ENCODE measurements around the gene SEC22A. TPM values are rescaled to one million over a fixed set of nuclear protein-coding genes. Genes with fewer than 3 reads are reported as not detected.

SEC22A gene, protein sequence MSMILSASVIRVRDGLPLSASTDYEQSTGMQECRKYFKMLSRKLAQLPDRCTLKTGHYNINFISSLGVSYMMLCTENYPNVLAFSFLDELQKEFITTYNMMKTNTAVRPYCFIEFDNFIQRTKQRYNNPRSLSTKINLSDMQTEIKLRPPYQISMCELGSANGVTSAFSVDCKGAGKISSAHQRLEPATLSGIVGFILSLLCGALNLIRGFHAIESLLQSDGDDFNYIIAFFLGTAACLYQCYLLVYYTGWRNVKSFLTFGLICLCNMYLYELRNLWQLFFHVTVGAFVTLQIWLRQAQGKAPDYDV
- 27.9 and 36.2 TPM in 2 replicates for total RNA-seq

GRCh38 chr3:123201557-123202427 is at the start of gene SEC22A:
Gene SEC22A, plus strand, starts transcription at chr3:123201943. Its CDS starts 7,275 bp downstream, at chr3:123209218.
- no peaks in the 10 kb centered on the region for H3K36me3 ChIP-seq (ENCODE audit: insufficient read depth, low read length)
- peaks cover 12% of the 10 kb centered on the region for H3K4me1 ChIP-seq (ENCODE audit: insufficient read depth, low read length)
- peak within 1 kb of the TSS; percentile 99 for H3K4me2 ChIP-seq (ENCODE audit: insufficient read depth, low read length)
- peaks cover 49% of the 10 kb centered on the region for H3K79me2 ChIP-seq (ENCODE audit: insufficient read depth, low read length)
- peak; percentile 93 for DNase-seq (ENCODE audit: insufficient read length, low spot score, missing footprints)
- H3K27me3 ChIP-seq (ENCODE audit: insufficient read depth, low read length), result no peaks in the 10 kb centered on the region
- H2AFZ ChIP-seq (ENCODE audit: low read length), result peak within 1 kb of the TSS; percentile 96
- H3K4me3 ChIP-seq (ENCODE audit: insufficient read depth, low read length), result peak within 1 kb of the TSS; percentile 96
- peak within 1 kb of the TSS; percentile 86 for H3K27ac ChIP-seq (ENCODE audit: low read depth, low read length)
- H4K20me1 ChIP-seq (ENCODE audit: insufficient read depth, low read length), result peaks cover 3% of the 10 kb centered on the region
- TF ChIP-seq, protein P1, sequence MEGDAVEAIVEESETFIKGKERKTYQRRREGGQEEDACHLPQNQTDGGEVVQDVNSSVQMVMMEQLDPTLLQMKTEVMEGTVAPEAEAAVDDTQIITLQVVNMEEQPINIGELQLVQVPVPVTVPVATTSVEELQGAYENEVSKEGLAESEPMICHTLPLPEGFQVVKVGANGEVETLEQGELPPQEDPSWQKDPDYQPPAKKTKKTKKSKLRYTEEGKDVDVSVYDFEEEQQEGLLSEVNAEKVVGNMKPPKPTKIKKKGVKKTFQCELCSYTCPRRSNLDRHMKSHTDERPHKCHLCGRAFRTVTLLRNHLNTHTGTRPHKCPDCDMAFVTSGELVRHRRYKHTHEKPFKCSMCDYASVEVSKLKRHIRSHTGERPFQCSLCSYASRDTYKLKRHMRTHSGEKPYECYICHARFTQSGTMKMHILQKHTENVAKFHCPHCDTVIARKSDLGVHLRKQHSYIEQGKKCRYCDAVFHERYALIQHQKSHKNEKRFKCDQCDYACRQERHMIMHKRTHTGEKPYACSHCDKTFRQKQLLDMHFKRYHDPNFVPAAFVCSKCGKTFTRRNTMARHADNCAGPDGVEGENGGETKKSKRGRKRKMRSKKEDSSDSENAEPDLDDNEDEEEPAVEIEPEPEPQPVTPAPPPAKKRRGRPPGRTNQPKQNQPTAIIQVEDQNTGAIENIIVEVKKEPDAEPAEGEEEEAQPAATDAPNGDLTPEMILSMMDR (IDR thresholded peaks at IDR 0.05; ENCODE audit: extremely low read depth, low read depth, low read length), result no peak
- H3K9me3 ChIP-seq (ENCODE audit: low read depth, low read length), result no peaks in the 10 kb centered on the region

- Histone ChIP-seq H3K79me2 (ENCODE audit: insufficient read depth, low read length) (no peaks in the 10 kb centered on the region), H3K4me3 (ENCODE audit: insufficient read depth, low read length) (no peak overlapping the region), H3K4me1 (ENCODE audit: insufficient read depth, low read length) (no peaks in the 10 kb centered on the region), H4K20me1 (ENCODE audit: insufficient read depth, low read length) (peaks cover under 1% of the 10 kb centered on the region), H3K4me2 (ENCODE audit: insufficient read depth, low read length) (no peak overlapping the region), H2AFZ (ENCODE audit: low read length) (no peak overlapping the region), H3K27me3 (ENCODE audit: insufficient read depth, low read length) (no peaks in the 10 kb centered on the region), H3K36me3 (ENCODE audit: insufficient read depth, low read length) (peaks cover 73% of the 10 kb centered on the region), H3K9me3 (ENCODE audit: low read depth, low read length) (no peaks in the 10 kb centered on the region), H3K27ac (ENCODE audit: low read depth, low read length) (no peak overlapping the region)
- DNase-seq (ENCODE audit: insufficient read length, low spot score, missing footprints), result no peak
- TF ChIP-seq, protein P1 (IDR thresholded peaks at IDR 0.05; ENCODE audit: extremely low read depth, low read depth, low read length), result no peak
Observed at GRCh38 chr3:123152687-123153086, 49.1 kb upstream of the SEC22A start.

GRCh38 chr3:123153125-123154019 is 48.4 kb upstream of the SEC22A start:
- Histone ChIP-seq H3K79me2 (ENCODE audit: insufficient read depth, low read length) (no peaks in the 10 kb centered on the region), H4K20me1 (ENCODE audit: insufficient read depth, low read length) (peaks cover 3% of the 10 kb centered on the region), H3K4me2 (ENCODE audit: insufficient read depth, low read length) (no peak overlapping the region), H2AFZ (ENCODE audit: low read length) (no peak overlapping the region), H3K4me1 (ENCODE audit: insufficient read depth, low read length) (no peaks in the 10 kb centered on the region), H3K36me3 (ENCODE audit: insufficient read depth, low read length) (peaks cover 73% of the 10 kb centered on the region), H3K4me3 (ENCODE audit: insufficient read depth, low read length) (no peak overlapping the region), H3K27me3 (ENCODE audit: insufficient read depth, low read length) (no peaks in the 10 kb centered on the region), H3K9me3 (ENCODE audit: low read depth, low read length) (no peaks in the 10 kb centered on the region), H3K27ac (ENCODE audit: low read depth, low read length) (no peak overlapping the region)
- TF ChIP-seq, protein P1 (IDR thresholded peaks at IDR 0.05; ENCODE audit: extremely low read depth, low read depth, low read length), result no peak
- no peak for DNase-seq (ENCODE audit: insufficient read length, low spot score, missing footprints)
